Natural killer cell treated with Interleukin-12 subunit alpha and Interleukin-12 subunit beta and Interleukin-15 and Interleukin-18, amount 100 ng/mL, for 72 hours (primary cell): Measurements from ENCODE around the gene LTBP3. TPM values are rescaled to one million over a fixed set of nuclear protein-coding genes. Genes with fewer than 3 reads are reported as not detected.

ENCODE experiments used
- ATAC-seq, 2 donors: fragments of 150-1000 bp; cut with Tn5 transposase in 1 of 2; sonication (Bioruptor Pico), chemical (Tn5 transposase) in 1 of 2; 2 replicates each; pipeline ENCODE4 v1.10.0; 2021
- DNase-seq: peaks from one replicate; pipeline ENCODE4 v3.0.0; 2022; ENCODE audit warnings: low spot score
- H3K27ac Mint-ChIP-seq, 2 donors: 1 replicate in 1 of 2; 2 replicates in 1 of 2; pipeline ENCODE4 v1.8.0; 2022; ENCODE audit warnings: mixed read lengths in 2 of 2, mild to moderate bottlenecking in 1 of 2, moderate library complexity in 1 of 2
- H3K27me3 Mint-ChIP-seq, 2 donors: 1 replicate in 1 of 2; 2 replicates in 1 of 2; pipeline ENCODE4 v1.8.0; 2022; ENCODE audit warnings: mixed read lengths in 2 of 2
- H3K36me3 Mint-ChIP-seq: one replicate; pipeline ENCODE4 v1.8.0; 2022; ENCODE audit warnings: mixed read lengths
- H3K4me1 Mint-ChIP-seq, 2 donors: 1 replicate in 1 of 2; 2 replicates in 1 of 2; pipeline ENCODE4 v1.8.0; 2022; ENCODE audit warnings: low read depth in 2 of 2, mixed read lengths in 2 of 2, mild to moderate bottlenecking in 1 of 2
- H3K4me3 Mint-ChIP-seq: one replicate; pipeline ENCODE4 v1.8.0; 2022; ENCODE audit warnings: mixed read lengths
- H3K9me3 Mint-ChIP-seq: 2 replicates; pipeline ENCODE4 v1.8.0; 2022; ENCODE audit warnings: mixed read lengths
- total RNA-seq, 2 donors: library from RNA; stranded (reverse); gene quantifications; one replicate each; pipeline ENCODE4 v1.2.3, GENCODE V29; 2022

LTBP3 gene
- total RNA-seq, 2 donors from 2014 or later: 42.3 to 60.2 TPM

- no peak overlapping the region for H3K4me3 Mint-ChIP-seq
- DNase-seq (no peak), ATAC-seq (no peak)
- no peaks in the 10 kb centered on the region for H3K9me3 Mint-ChIP-seq
- H3K27ac Mint-ChIP-seq: no peak overlapping the region
- no peaks in the 10 kb centered on the region for H3K27me3 Mint-ChIP-seq
- no peaks in the 10 kb centered on the region for H3K36me3 Mint-ChIP-seq
- peaks cover 19 to 30% of the 10 kb centered on the region in 2 donors for H3K4me1 Mint-ChIP-seq
These were observed 34.0 kb upstream of the LTBP3 start for GRCh38 chr11:65591939-65592857.

- Mint-ChIP-seq H3K36me3 (no peaks in the 10 kb centered on the region), H3K4me1 (peaks cover 27 to 33% of the 10 kb centered on the region in 2 donors), H3K27me3 (no peaks in the 10 kb centered on the region), H3K4me3 (no peak overlapping the region), H3K27ac (peak overlapping the region; percentile 44 to 65), H3K9me3 (no peaks in the 10 kb centered on the region)
- no peak for DNase-seq
- no peak for ATAC-seq
These were observed 32.1 kb upstream of the LTBP3 start for GRCh38 chr11:65590240-65590738.

- Mint-ChIP-seq H3K27ac (peak overlapping the region; percentile 93 to 96), H3K4me1 (peaks cover 27 to 30% of the 10 kb centered on the region in 2 donors), H3K4me3 (peak overlapping the region; percentile 77), H3K27me3 (no peaks in the 10 kb centered on the region), H3K9me3 (no peaks in the 10 kb centered on the region), H3K36me3 (no peaks in the 10 kb centered on the region)
- peak; percentile 79 for DNase-seq
- ATAC-seq: peak; percentile 43 to 54
These were observed 31.5 kb upstream of the LTBP3 start for GRCh38 chr11:65589444-65590239.

GRCh38 chr11:65588199-65589054 lies 30.3 kb upstream of the LTBP3 start:
- Mint-ChIP-seq H3K9me3 (no peaks in the 10 kb centered on the region), H3K36me3 (no peaks in the 10 kb centered on the region), H3K4me1 (peaks cover 33 to 37% of the 10 kb centered on the region in 2 donors), H3K27ac (peak overlapping the region; percentile 93 to 96), H3K27me3 (no peaks in the 10 kb centered on the region), H3K4me3 (peak overlapping the region; percentile 77)
- ATAC-seq: peak; percentile 92
- peak; percentile 92 for DNase-seq

GRCh38 chr11:65586676-65587075 lies 28.5 kb upstream of the LTBP3 start:
- peaks cover 45 to 52% of the 10 kb centered on the region in 2 donors for H3K4me1 Mint-ChIP-seq
- no peak for ATAC-seq
- no peaks in the 10 kb centered on the region for H3K9me3 Mint-ChIP-seq
- H3K27ac Mint-ChIP-seq: peak overlapping the region; percentile 93 to 96
- H3K36me3 Mint-ChIP-seq: no peaks in the 10 kb centered on the region
- no peak for DNase-seq
- no peaks in the 10 kb centered on the region for H3K27me3 Mint-ChIP-seq
- peak overlapping the region; percentile 77 for H3K4me3 Mint-ChIP-seq

- ATAC-seq (no peak), DNase-seq (no peak)
- peaks cover 45 to 54% of the 10 kb centered on the region in 2 donors for H3K4me1 Mint-ChIP-seq
- peak overlapping the region; percentile 77 for H3K4me3 Mint-ChIP-seq
- H3K9me3 Mint-ChIP-seq: no peaks in the 10 kb centered on the region
- no peaks in the 10 kb centered on the region for H3K27me3 Mint-ChIP-seq
- H3K27ac Mint-ChIP-seq: peak overlapping the region; percentile 93 to 96
- no peaks in the 10 kb centered on the region for H3K36me3 Mint-ChIP-seq
These were observed 28.1 kb upstream of the LTBP3 start for GRCh38 chr11:65586247-65586630.

GRCh38 chr11:65585396-65586246 lies 27.5 kb upstream of the LTBP3 start:
- DNase-seq: no peak
- Mint-ChIP-seq H3K9me3 (no peaks in the 10 kb centered on the region), H3K4me3 (peak overlapping the region; percentile 77), H3K27ac (peak overlapping the region; percentile 93 to 96), H3K4me1 (peaks cover 45 to 53% of the 10 kb centered on the region in 2 donors), H3K36me3 (no peaks in the 10 kb centered on the region), H3K27me3 (no peaks in the 10 kb centered on the region)
- ATAC-seq: no peak

- Mint-ChIP-seq H3K27me3 (no peaks in the 10 kb centered on the region), H3K4me1 (peaks cover 45 to 57% of the 10 kb centered on the region in 2 donors), H3K9me3 (no peaks in the 10 kb centered on the region), H3K36me3 (no peaks in the 10 kb centered on the region), H3K27ac (no peak overlapping the region), H3K4me3 (no peak overlapping the region)
- ATAC-seq (no peak), DNase-seq (no peak)
These were observed 26.6 kb upstream of the LTBP3 start for GRCh38 chr11:65584723-65585171.

- Mint-ChIP-seq H3K4me1 (peaks cover 45 to 57% of the 10 kb centered on the region in 2 donors), H3K27me3 (no peaks in the 10 kb centered on the region), H3K4me3 (no peak overlapping the region), H3K27ac (peak overlapping the region in 1 of 2 donors; percentile 90), H3K36me3 (no peaks in the 10 kb centered on the region), H3K9me3 (no peaks in the 10 kb centered on the region)
- no peak for ATAC-seq
- DNase-seq: no peak
These were observed 25.9 kb upstream of the LTBP3 start for GRCh38 chr11:65584106-65584505.

- Mint-ChIP-seq H3K27ac (peak overlapping the region; percentile 65 to 90), H3K36me3 (no peaks in the 10 kb centered on the region), H3K4me1 (peaks cover 42 to 57% of the 10 kb centered on the region in 2 donors), H3K9me3 (no peaks in the 10 kb centered on the region), H3K4me3 (no peak overlapping the region), H3K27me3 (no peaks in the 10 kb centered on the region)
- no peak for ATAC-seq
- no peak for DNase-seq
These were observed 25.4 kb upstream of the LTBP3 start for GRCh38 chr11:65583589-65583988.

- Mint-ChIP-seq H3K4me3 (no peak overlapping the region), H3K36me3 (no peaks in the 10 kb centered on the region), H3K27ac (peak overlapping the region; percentile 65 to 90), H3K9me3 (no peaks in the 10 kb centered on the region), H3K4me1 (peaks cover 38 to 54% of the 10 kb centered on the region in 2 donors), H3K27me3 (no peaks in the 10 kb centered on the region)
- DNase-seq: no peak
- ATAC-seq: no peak
These were observed 23.8 kb upstream of the LTBP3 start for GRCh38 chr11:65581928-65582327.

- Mint-ChIP-seq H3K4me1 (peaks cover 30 to 47% of the 10 kb centered on the region in 2 donors), H3K27me3 (no peaks in the 10 kb centered on the region), H3K9me3 (no peaks in the 10 kb centered on the region), H3K27ac (peak overlapping the region; percentile 43 to 54), H3K4me3 (no peak overlapping the region), H3K36me3 (no peaks in the 10 kb centered on the region)
- ATAC-seq (no peak), DNase-seq (no peak)
These were observed 22.6 kb upstream of the LTBP3 start for GRCh38 chr11:65580756-65581155.
